GM21825 (cell line): ENCODE measurements around the gene ZDHHC19.
A peak's percentile ranks its signal among the peaks of the same experiment; 100 is the strongest.
"Not testable (repeated sequence)": the region's sequence is repeated elsewhere in the genome, so short reads cannot be mapped to it uniquely, and the experiment has no call there.

Source experiments
- ATAC-seq: cut with Tn5 transposase; IDR thresholded peaks from one replicate; pipeline ENCODE4 v1.9.1; 2021; ENCODE audit warnings: mild to moderate bottlenecking, moderate library complexity; ENCODE audit not compliant: unreplicated experiment

ZDHHC19 gene

DNA sequence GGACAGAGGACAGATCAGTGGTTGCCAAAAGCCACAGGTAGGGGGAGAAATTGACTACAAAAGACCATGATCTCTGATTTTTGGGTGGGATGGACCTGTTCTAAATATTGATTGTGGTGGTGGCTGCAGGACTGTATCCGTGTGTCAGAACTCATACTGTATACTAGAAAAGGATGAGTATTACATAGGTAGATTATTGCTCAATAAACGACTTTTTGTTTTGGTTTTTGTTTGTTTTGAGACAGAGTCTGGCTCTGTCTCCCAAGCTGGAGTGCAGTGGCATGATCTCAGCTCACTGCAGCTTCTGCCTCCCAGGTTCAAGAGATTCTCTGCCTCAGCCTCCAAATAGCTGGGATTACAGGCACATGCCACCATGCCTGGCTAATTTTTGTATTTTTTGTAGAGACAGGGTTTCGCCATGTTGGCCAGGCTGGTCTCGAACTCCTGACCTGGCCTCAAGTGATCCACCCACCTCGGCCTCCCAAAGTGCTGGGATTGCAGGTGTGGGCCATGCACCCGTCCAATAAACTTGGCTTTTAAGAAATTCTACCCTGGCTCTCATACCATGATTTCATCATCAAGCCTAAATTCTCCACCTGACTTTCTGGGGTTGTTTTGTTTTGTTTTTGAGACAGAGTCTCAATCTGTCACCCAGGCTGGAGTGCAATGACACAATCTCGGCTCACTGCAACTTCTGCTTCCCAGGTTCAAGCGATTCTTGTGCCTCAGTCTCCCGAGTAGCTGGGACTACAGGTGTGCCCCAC lies 5.6 kb downstream of the ZDHHC19 start:
- not testable (repeated sequence) for ATAC-seq

- no peak for ATAC-seq
These were observed 7.4 kb downstream of the ZDHHC19 start for GRCh38 chr3:196203846-196204245.

- no peak for ATAC-seq
These were observed 8.7 kb downstream of the ZDHHC19 start for GRCh38 chr3:196202516-196202970.

GRCh38 chr3:196198771-196199753 lies 12.1 kb downstream of the ZDHHC19 start:
- no peak for ATAC-seq

GRCh38 chr3:196198081-196198675 lies 13.0 kb downstream of the ZDHHC19 start:
- no peak for ATAC-seq

DNA sequence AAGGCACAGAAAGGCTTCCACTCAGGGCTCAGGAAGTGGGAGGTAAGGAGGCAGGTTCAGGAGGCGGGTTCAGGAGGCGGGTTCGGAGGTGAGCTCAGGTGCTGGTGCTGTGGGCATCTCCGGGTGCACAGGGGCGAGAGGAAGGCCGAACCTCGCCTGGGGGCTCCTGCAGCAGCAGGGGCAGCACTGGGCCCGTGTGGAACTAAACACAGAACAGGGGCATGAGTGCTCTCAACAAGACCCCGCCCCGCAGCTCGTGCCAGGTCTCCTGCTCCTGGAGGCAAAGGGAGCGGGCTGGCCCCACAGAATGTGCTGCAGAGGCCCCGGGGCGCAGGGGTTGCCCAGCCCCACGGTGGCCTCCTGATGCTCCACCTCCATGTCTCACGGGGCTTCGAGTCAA lies 13.7 kb downstream of the ZDHHC19 start:
- ATAC-seq, result no peak

DNA sequence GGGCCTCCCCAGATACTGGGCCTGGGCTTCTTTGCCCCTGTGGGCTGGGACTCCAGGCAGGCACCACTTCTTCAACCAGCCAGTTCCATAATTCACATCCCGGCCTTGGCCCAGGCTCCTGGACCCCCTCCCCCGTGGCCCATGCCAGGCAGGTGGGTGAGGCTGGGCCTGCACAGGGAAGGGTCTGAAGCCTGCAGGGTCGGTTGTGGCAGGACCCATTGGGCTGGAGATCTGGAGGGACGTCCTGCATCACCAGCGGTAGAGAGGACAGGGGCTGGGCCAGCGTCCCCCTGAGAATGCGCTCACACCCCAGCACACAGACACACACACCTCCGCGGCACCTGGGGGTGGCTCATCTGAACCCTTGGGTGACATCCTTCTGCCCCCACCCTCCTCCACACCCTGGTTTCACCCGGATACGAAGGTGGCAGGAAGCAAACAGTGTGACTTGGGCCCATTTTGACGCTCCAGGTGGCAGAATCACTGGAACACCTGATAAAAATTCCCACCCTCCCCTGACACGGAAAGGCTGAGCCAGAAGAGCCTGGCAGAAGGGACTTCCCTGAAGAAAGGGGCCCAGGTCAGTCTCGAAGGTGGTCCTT lies 15.4 kb downstream of the ZDHHC19 start:
- ATAC-seq, result no peak

GRCh38 chr3:196194542-196194915 lies 16.7 kb downstream of the ZDHHC19 start:
- no peak for ATAC-seq

GRCh38 chr3:196193736-196194541 lies 17.3 kb downstream of the ZDHHC19 start:
- no peak for ATAC-seq

GRCh38 chr3:196193133-196193735 lies 18.0 kb downstream of the ZDHHC19 start:
- ATAC-seq, result no peak

- peak; percentile 25 for ATAC-seq
These were observed 18.6 kb downstream of the ZDHHC19 start for GRCh38 chr3:196192524-196193051.

DNA sequence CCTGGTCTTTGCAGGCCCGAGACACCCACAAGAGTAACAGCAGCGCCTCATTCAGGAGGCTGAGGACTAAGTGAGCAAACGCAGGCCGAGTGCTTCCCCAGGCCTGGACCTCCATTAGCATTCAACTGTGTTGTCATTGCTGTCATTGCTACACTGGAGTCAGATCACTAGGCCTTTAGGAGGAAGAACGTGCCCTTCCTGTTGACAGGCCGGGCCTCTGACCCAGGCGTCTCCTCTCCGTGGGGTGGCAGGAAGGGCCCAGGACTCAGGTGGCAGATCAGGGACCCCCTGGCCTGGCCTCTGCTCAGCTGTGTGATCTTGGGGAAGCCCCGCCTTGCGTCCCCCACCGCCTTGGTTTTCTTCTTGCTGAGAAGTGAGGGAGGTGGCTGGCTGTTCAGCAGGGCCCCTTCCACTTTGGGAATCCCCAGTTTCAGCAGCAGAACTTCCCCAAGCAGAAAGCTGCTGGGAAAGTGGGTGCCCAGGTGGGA lies 19.1 kb downstream of the ZDHHC19 start:
- peak; percentile 48 for ATAC-seq

DNA sequence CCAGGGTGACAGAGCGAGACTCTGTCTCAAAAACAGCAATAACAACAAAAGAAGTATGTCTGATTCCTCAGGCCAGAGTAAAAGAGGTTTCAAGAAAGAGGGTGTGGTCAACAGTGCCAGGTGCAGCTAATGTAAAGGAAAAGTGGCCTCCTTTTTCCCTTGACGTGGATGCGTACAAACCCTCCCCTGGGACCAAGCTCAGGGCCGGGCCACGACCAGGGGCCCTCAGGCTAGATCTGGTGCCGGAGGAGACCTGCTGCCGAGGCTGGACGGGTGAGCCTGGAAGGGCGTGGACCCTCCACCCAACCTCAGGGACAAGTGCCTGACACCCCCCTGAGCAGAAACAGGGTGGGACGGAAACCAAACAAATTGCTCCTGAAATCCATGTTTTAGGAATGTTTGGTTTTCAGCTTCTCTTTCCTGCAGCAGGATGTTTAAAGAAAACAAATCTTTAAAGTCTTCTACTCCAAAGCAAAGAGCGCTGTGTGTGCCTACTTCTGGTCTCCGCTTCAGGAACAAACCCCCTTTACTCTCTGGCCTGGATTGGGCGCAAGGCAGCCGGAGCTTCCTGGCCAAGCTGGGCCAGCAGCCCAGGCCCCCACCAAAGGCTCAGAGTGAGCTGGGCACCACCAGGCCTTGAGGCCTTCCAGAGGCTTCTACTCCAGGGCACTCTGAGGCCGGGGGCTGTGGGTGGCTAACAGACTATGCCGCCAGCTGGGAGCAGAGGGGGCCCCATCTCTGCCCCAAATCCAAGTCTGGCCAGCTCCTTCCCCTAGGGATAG lies 21.4 kb downstream of the ZDHHC19 start:
- ATAC-seq, result no peak

DNA sequence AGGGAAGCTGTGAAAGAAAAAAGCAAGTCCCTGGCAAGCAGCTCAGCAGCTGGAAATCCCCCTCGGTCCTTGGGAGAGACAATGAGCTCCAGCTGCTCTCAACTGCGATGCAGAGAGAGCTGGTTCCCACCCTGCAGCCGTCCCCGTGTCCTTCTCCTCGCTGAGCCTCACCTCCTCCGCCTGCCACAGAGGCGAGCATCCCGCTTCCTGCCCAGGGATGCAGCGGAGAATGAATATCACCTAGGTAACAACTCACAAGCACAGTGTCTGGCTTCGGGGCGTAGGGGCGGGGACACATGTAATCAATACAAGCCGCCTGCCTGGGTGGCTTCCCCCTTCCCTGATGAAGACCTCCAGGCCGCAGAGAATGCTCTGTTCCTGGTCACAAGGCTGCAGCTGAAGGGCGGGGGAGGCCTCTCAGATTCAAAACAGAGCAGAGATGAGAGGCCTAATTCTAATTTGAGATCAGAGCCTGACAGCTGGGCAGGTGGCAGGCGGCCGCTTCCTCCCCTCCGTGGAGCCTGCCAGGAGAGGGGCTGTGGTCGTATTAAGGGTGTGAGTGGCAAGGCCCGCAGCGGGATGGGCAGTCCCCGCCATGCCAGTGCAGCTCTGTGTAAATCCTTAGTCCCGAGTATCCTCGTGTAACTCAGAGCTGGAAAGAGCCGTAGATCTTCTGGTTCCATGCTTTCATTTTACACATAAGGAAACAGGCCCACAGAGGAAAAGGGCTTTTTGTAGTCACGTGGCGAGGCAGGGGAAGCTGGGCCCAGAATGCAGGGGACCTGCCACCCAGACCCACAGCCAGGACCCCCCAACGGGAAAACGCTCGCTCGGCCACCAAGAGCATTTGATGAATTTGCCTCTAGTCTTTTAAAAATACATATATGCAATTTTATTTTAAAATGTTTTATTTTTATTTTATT lies 24.3 kb downstream of the ZDHHC19 start:
- ATAC-seq, result peak; percentile 43

GRCh38 chr3:196184881-196185280 lies 26.3 kb downstream of the ZDHHC19 start:
- ATAC-seq, result no peak

- ATAC-seq, result not testable (repeated sequence)
These were observed 27.1 kb downstream of the ZDHHC19 start for GRCh38 chr3:196184169-196184432.

GRCh38 chr3:196181127-196181546 lies 30.1 kb downstream of the ZDHHC19 start:
- no peak for ATAC-seq

- no peak for ATAC-seq
These were observed 30.9 kb downstream of the ZDHHC19 start for GRCh38 chr3:196180346-196180745.
